Measurements from ENCODE around the gene C4BPB. TPM values are rescaled to one million over a fixed set of nuclear protein-coding genes. Genes with fewer than 3 reads are reported as not detected.
A peak's percentile ranks its signal among the peaks of the same experiment; 100 is the strongest.

The C4BPB gene
- total RNA-seq, 3 donors from 2014 or later: 4.4 to 20.0 (median 7.2) TPM

- H3K4me1 ChIP-seq (ENCODE audit: low read depth): peaks cover 38% of the 10 kb centered on the region
- ATAC-seq (no peak), DNase-seq (no peak)
- H3K9me3 ChIP-seq: no peaks in the 10 kb centered on the region
- H3K36me3 ChIP-seq (ENCODE audit: low read depth): no peaks in the 10 kb centered on the region
- intact Hi-C loops (cut with DNase I, micrococcal nuclease): no loop called here
- TF ChIP-seq CTCF (IDR thresholded peaks at IDR 0.05): no peak
- H3K4me3 ChIP-seq: no peak overlapping the region
These were observed 41.2 kb upstream of the C4BPB start for GRCh38 chr1:207047505-207047904.

- ATAC-seq: no peak
- no peak for DNase-seq
- Histone ChIP-seq H3K9me3 (no peaks in the 10 kb centered on the region), H3K36me3 (ENCODE audit: low read depth) (no peaks in the 10 kb centered on the region), H3K4me3 (no peak overlapping the region), H3K4me1 (ENCODE audit: low read depth) (peaks cover 39% of the 10 kb centered on the region)
- intact Hi-C loops (cut with DNase I, micrococcal nuclease): no loop called here
- TF ChIP-seq CTCF (IDR thresholded peaks at IDR 0.05): no peak
These were observed 40.6 kb upstream of the C4BPB start for GRCh38 chr1:207048041-207048440.

GRCh38 chr1:207049054-207049453 is 39.6 kb upstream of the C4BPB start:
- intact Hi-C loops (cut with DNase I, micrococcal nuclease): no loop called here
- Histone ChIP-seq H3K4me3 (no peak overlapping the region), H3K36me3 (ENCODE audit: low read depth) (no peaks in the 10 kb centered on the region), H3K4me1 (ENCODE audit: low read depth) (peaks cover 39% of the 10 kb centered on the region), H3K9me3 (no peaks in the 10 kb centered on the region)
- ATAC-seq (no peak), DNase-seq (no peak)
- no peak for TF ChIP-seq CTCF (IDR thresholded peaks at IDR 0.05)

- Histone ChIP-seq H3K4me3 (no peak overlapping the region), H3K36me3 (ENCODE audit: low read depth) (no peaks in the 10 kb centered on the region), H3K9me3 (no peaks in the 10 kb centered on the region), H3K4me1 (ENCODE audit: low read depth) (peaks cover 39% of the 10 kb centered on the region)
- DNase-seq: no peak
- no peak for ATAC-seq
- intact Hi-C loops (cut with DNase I, micrococcal nuclease): no loop called here
- no peak for TF ChIP-seq CTCF (IDR thresholded peaks at IDR 0.05)
These were observed 39.1 kb upstream of the C4BPB start for GRCh38 chr1:207049514-207049913.

DNA sequence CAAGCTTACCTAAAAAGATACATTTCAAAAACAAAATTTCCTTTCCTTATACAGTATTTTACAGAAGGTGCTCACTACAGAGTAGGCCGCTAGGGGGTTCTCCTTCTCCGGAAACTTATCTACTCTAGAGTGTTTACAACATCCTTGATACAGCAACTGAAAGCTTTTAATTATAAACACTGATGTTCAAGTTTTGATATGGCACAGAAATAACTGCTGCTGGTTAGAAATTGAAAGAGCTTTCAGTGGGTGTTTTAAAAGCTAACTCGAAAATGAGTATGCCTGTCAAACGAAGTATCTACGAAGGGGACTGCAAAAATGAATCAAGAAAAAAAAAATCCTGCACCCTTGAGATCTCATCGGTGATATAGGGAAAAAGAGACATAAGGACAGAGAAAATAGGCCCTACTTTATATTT is 38.7 kb upstream of the C4BPB start:
- peaks cover 39% of the 10 kb centered on the region for H3K4me1 ChIP-seq (ENCODE audit: low read depth)
- intact Hi-C loops (cut with DNase I, micrococcal nuclease): no loop called here
- no peaks in the 10 kb centered on the region for H3K9me3 ChIP-seq
- DNase-seq (peak in 1 of 3 donors; percentile 89), ATAC-seq (peak; percentile 25)
- peak overlapping the region; percentile 92 for H3K4me3 ChIP-seq
- H3K36me3 ChIP-seq (ENCODE audit: low read depth): no peaks in the 10 kb centered on the region
- peak; percentile 62 for TF ChIP-seq CTCF (IDR thresholded peaks at IDR 0.05)

Measured in mucosa of descending colon (tissue), 3 donors.